Measurements from ENCODE around the gene TBC1D10A.

Gene TBC1D10A

DNA sequence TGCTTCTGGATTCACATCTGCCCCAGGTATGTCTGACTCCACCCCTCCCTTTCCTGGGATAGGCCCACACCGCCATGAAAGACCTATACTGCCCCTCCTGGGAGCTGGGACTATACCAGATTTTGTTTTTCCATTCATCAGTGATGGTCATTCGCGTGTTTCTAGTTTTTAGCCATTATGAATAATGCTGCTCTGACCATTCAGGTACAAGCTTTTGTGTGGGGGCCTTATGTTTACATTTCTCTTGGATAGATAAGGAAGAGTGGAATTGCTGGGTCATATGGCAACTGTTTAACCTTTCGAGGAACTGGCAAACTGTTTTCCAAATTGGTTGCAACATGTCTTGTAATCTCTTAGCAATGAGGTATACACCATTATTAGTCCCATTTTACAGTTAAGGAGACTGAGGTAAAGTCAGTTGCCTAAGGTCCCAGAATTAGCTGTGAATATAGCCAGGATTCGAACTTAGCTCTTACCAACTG is 1.2 kb upstream of the TBC1D10A start:
- no peak overlapping the region for H3K27ac ChIP-seq (ENCODE audit: low read length)

DNA sequence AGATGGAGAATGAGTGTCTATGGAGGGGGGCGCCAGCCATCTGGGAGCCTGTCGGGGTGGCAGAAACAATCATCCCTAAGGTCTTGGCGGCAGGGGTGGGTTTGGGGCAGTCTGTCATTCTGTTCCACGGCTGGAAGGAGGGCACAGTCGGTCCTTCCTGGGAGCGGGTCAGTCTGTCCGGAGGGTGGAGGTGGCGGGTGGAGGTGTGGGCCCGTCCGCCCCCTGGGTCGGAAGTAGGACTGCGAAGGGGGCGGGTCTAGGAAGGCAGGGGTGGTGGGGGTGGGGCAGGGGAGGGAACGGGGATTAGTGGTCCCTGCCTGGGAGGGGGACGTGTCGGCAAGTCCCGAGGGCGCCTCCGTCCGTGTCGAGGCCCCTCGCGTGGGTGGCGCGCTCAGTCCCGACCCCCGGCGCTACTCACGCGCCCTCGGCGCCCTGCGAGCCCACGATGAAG is 461 bp downstream of the TBC1D10A start:
- Histone ChIP-seq H3K9ac (ENCODE audit: low read length) (no peak overlapping the region), H3K4me1 (ENCODE audit: control insufficient read depth, low read depth, low read length) (peaks cover 13% of the 10 kb centered on the region), H3K9me3 (ENCODE audit: control insufficient read depth, low read depth, low read length) (no peaks in the 10 kb centered on the region), H3K4me3 (ENCODE audit: low read length) (peak overlapping the region; percentile 76), H3K27me3 (ENCODE audit: control insufficient read depth, insufficient read depth, low read length) (no peaks in the 10 kb centered on the region), H3K27ac (ENCODE audit: low read length) (no peak overlapping the region), H3K36me3 (ENCODE audit: control insufficient read depth, low read depth, low read length) (peaks cover 4% of the 10 kb centered on the region)

More for the DNA sequence above, 1.2 kb upstream of the TBC1D10A start:
- no peak overlapping the region for H3K9ac ChIP-seq (ENCODE audit: low read length)
- no peaks in the 10 kb centered on the region for H3K27me3 ChIP-seq (ENCODE audit: control insufficient read depth, insufficient read depth, low read length)
- H3K4me1 ChIP-seq (ENCODE audit: control insufficient read depth, low read depth, low read length): peaks cover 13% of the 10 kb centered on the region
- peak overlapping the region; percentile 61 for H3K4me3 ChIP-seq (ENCODE audit: low read length)
- no peaks in the 10 kb centered on the region for H3K9me3 ChIP-seq (ENCODE audit: control insufficient read depth, low read depth, low read length)
- H3K36me3 ChIP-seq (ENCODE audit: control insufficient read depth, low read depth, low read length): peaks cover 12% of the 10 kb centered on the region

DNA sequence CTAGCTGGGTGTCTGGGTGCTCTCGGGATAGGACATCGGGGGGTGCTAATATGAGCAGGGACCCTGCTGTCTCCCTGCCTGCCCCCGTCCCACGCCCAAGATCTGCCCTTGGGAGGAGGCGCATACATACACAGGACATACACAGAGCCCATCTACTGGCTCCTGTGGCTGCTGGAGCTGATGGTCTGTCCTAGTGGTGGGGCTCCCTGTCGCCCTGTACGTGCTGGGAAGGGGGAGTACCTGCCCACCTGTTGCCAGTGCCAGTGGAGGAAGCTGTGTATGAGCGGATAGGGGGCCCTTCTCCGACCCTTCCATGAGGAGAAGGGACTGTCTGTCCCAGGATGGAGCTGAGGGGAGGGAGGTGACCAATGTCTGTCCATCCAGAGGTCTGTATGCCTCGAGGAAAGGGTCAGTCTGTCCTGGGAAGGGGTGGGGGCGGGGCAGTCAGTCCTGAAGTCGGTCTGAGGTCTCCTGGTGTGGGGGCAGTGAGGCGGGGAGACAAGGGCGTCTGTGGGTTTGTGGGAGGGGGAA is 952 bp downstream of the TBC1D10A start:
- H3K9me3 ChIP-seq (ENCODE audit: control insufficient read depth, low read depth, low read length): no peaks in the 10 kb centered on the region
- no peak overlapping the region for H3K27ac ChIP-seq (ENCODE audit: low read length)

DNA sequence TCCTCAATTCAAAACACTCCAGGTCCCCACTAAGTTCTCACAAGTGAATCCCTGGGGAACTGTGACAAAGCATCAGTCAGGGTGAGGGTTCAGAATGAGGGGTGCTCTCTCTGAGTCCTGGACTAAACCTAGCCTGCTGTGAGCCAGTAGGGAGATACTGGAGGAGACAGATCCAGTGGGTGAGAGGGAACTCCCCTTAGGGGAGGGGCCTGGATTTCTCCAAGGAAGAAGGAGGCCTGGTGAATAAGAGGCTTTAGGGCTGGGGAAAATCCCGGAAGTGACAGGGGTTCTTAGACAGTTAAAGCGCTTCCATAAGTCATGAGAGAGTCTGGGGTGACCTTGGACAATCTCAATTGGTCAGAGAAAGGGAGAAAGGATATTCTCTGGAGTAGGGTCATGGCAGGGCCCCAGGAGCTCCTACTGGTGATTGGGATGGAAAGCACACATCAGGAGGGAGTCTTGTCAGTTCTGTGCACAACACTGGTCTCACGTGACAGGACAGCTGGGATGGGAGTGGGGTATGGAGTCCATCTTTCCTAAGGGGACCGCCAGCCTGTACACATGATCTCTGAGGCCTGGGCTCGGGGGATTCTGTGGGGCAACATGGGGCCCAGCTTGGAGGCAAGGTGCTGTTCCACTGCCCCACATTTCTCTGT is 1.5 kb downstream of the TBC1D10A start:
- Histone ChIP-seq H3K4me1 (ENCODE audit: control insufficient read depth, low read depth, low read length) (peaks cover 13% of the 10 kb centered on the region), H3K9me3 (ENCODE audit: control insufficient read depth, low read depth, low read length) (no peaks in the 10 kb centered on the region), H3K27ac (ENCODE audit: low read length) (no peak overlapping the region), H3K27me3 (ENCODE audit: control insufficient read depth, insufficient read depth, low read length) (no peaks in the 10 kb centered on the region), H3K36me3 (ENCODE audit: control insufficient read depth, low read depth, low read length) (no peaks in the 10 kb centered on the region), H3K9ac (ENCODE audit: low read length) (no peak overlapping the region), H3K4me3 (ENCODE audit: low read length) (peak overlapping the region; percentile 76)

More for the DNA sequence above, 952 bp downstream of the TBC1D10A start:
- H3K27me3 ChIP-seq (ENCODE audit: control insufficient read depth, insufficient read depth, low read length): no peaks in the 10 kb centered on the region
- peaks cover 3% of the 10 kb centered on the region for H3K36me3 ChIP-seq (ENCODE audit: control insufficient read depth, low read depth, low read length)
- H3K4me1 ChIP-seq (ENCODE audit: control insufficient read depth, low read depth, low read length): peaks cover 13% of the 10 kb centered on the region
- H3K4me3 ChIP-seq (ENCODE audit: low read length): peak overlapping the region; percentile 76
- H3K9ac ChIP-seq (ENCODE audit: low read length): no peak overlapping the region

DNA sequence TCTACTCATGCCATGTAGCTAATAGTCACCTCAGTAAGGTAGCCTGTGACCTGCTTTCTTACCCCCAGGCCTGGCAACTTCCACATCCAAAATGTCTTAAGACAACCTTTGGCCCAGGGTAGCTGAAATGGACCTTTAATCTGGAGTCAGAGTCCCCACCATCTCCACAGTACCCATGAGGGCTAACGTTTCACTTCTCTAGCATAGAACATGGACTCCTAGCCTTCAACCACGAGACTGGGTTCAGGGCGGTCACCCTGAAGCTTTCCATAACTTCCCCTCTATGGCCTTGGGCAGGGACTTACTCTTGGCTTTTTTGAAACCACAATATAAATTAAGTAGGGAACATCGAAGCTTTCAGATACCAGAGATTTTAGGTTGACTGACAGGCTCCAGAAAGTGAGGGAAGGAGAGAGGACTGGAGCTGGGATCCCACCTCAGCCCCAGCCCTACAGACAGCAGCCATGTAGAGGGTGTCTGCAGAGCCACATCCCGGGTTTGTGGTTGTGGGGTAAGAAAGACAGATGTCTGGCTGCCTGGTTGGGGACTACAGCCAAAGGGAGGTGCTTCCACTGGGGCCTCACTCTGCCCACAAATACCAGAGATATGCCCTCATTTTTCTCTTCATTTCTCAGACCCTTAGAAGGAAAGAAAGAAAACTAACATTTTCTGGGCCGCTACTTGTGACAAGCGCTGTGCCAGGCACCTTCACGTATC is 2.6 kb downstream of the TBC1D10A start:
- peaks cover 13% of the 10 kb centered on the region for H3K4me1 ChIP-seq (ENCODE audit: control insufficient read depth, low read depth, low read length)

DNA sequence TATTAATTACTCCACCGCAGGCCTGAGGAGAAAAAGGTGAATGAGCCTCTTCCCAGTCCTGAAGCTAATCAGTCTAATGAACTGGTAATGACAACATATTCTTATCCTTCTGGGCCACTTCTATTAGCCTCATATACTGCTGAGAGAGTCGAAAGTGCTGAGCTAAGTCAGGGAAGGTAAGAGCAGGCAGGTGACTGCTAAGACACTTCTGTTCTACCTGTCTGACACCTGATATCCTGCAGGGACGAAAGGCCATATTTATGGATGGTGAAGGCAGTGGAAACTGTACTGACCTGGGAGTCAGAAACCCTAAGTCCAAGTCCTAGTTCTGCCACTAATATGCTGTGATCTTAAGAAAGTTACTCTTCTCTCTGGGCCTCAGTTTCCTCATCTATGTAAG is 3.5 kb downstream of the TBC1D10A start:
- no peak overlapping the region for H3K9ac ChIP-seq (ENCODE audit: low read length)
- H3K36me3 ChIP-seq (ENCODE audit: control insufficient read depth, low read depth, low read length): no peaks in the 10 kb centered on the region
- no peak overlapping the region for H3K4me3 ChIP-seq (ENCODE audit: low read length)
- H3K27me3 ChIP-seq (ENCODE audit: control insufficient read depth, insufficient read depth, low read length): no peaks in the 10 kb centered on the region
- no peaks in the 10 kb centered on the region for H3K9me3 ChIP-seq (ENCODE audit: control insufficient read depth, low read depth, low read length)
- no peak overlapping the region for H3K27ac ChIP-seq (ENCODE audit: low read length)
- peaks cover 13% of the 10 kb centered on the region for H3K4me1 ChIP-seq (ENCODE audit: control insufficient read depth, low read depth, low read length)

More for the DNA sequence above, 2.6 kb downstream of the TBC1D10A start:
- H3K4me3 ChIP-seq (ENCODE audit: low read length): no peak overlapping the region
- no peaks in the 10 kb centered on the region for H3K9me3 ChIP-seq (ENCODE audit: control insufficient read depth, low read depth, low read length)
- H3K9ac ChIP-seq (ENCODE audit: low read length): no peak overlapping the region
- H3K27me3 ChIP-seq (ENCODE audit: control insufficient read depth, insufficient read depth, low read length): no peaks in the 10 kb centered on the region
- H3K36me3 ChIP-seq (ENCODE audit: control insufficient read depth, low read depth, low read length): no peaks in the 10 kb centered on the region
- no peak overlapping the region for H3K27ac ChIP-seq (ENCODE audit: low read length)

DNA sequence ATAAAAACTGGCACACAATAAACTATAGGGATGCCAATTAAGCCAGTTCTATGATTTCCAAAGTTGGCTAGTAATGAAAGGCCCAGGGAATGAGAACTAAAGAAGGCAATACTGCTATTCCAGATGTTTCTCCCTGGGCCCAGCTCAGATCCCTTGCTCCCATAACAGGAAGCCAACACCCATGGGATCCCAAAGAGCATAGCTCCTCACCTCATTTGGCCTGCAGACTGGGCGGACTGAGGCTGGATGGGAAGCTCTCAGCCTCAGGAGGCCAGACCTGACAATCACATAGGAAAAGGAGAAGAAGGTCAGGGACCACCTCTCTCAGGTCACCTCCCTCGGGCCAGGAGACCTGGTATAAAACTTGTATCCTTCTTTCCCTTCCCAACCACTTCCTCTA is 5.3 kb downstream of the TBC1D10A start:
- Histone ChIP-seq H3K4me1 (ENCODE audit: control insufficient read depth, low read depth, low read length) (peaks cover 3% of the 10 kb centered on the region), H3K9ac (ENCODE audit: low read length) (no peak overlapping the region), H3K27me3 (ENCODE audit: control insufficient read depth, insufficient read depth, low read length) (no peaks in the 10 kb centered on the region), H3K4me3 (ENCODE audit: low read length) (no peak overlapping the region), H3K27ac (ENCODE audit: low read length) (no peak overlapping the region), H3K9me3 (ENCODE audit: control insufficient read depth, low read depth, low read length) (no peaks in the 10 kb centered on the region), H3K36me3 (ENCODE audit: control insufficient read depth, low read depth, low read length) (no peaks in the 10 kb centered on the region)

DNA sequence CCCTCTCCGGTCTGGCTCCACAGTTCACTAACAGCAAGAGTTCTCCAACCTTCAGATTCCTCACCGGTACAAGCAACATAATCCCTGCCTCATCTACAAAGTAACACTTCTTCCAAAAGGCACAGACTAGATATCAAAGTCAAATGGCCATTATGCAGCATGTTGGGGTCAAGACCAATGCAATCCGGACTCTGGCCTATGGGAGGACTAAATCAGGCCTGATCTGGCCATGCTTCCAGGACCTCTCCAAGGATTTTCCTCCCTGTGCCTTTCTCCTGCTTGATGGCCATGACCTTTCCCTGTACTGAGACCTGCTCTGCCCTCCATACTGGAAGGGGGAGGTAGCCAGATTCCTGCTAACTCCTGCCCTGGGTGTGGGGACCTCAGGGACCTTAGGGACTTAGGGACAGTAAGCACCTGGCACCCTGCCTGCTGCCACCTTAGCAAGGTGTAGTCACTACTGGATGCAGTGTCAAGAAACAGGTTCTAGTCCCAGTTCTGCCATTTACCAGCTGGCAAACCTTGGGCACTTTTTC is 6.7 kb downstream of the TBC1D10A start:
- Histone ChIP-seq H3K9me3 (ENCODE audit: control insufficient read depth, low read depth, low read length) (no peaks in the 10 kb centered on the region), H3K4me3 (ENCODE audit: low read length) (no peak overlapping the region), H3K9ac (ENCODE audit: low read length) (no peak overlapping the region), H3K4me1 (ENCODE audit: control insufficient read depth, low read depth, low read length) (no peaks in the 10 kb centered on the region), H3K27me3 (ENCODE audit: control insufficient read depth, insufficient read depth, low read length) (no peaks in the 10 kb centered on the region), H3K27ac (ENCODE audit: low read length) (no peak overlapping the region), H3K36me3 (ENCODE audit: control insufficient read depth, low read depth, low read length) (no peaks in the 10 kb centered on the region)

DNA sequence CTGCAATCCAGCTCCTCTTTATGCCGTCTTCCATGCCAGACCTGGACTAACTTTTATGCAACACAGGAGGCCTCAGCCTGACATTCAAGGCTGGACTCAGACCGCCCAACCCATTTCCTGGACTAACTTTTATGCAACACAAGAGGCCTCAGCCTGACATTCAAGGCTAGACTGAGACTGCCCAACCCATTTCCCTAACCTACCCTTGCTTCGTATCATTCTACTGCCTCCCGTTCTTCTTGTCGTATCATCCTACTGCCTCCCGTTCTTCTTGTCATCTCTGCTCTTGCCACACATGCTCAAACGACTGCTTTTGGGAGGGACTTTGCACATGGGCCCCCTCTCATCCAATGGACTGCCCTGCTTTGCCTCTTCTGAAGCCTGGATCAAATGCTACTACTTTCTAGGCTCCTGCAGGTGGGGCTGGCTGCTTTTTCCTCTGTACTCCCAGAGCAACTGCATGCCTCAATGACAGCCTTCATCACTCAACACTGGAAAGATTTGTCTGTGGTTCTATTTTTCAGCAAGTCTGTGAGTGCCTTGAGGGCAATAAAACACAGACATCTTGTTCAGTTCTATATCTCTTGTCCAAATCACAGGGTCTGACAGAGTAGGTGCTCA is 7.8 kb downstream of the TBC1D10A start:
- H3K4me3 ChIP-seq (ENCODE audit: low read length): no peak overlapping the region
- no peaks in the 10 kb centered on the region for H3K27me3 ChIP-seq (ENCODE audit: control insufficient read depth, insufficient read depth, low read length)
- no peaks in the 10 kb centered on the region for H3K36me3 ChIP-seq (ENCODE audit: control insufficient read depth, low read depth, low read length)
- H3K4me1 ChIP-seq (ENCODE audit: control insufficient read depth, low read depth, low read length): no peaks in the 10 kb centered on the region
- no peaks in the 10 kb centered on the region for H3K9me3 ChIP-seq (ENCODE audit: control insufficient read depth, low read depth, low read length)
- no peak overlapping the region for H3K27ac ChIP-seq (ENCODE audit: low read length)
- no peak overlapping the region for H3K9ac ChIP-seq (ENCODE audit: low read length)

DNA sequence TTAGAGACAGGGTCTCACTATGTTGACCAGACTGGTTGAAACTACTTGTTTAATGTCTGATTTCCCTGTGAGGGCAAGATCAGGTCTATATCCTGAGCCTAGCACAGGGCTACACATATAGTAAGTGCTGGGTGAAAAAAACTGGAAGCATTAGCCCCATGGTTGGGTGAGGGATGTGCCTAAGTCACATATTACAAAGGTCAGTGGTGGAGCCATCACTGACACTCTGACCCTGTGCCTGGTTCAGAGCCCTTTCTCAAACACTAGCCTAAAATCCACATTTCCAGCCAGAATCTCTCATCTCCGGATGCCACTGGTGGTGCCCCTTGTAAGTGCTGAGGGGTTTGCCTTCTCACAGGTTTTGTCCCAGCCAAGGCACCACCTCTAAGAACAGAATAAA is 9.0 kb downstream of the TBC1D10A start:
- no peak overlapping the region for H3K9ac ChIP-seq (ENCODE audit: low read length)
- no peaks in the 10 kb centered on the region for H3K36me3 ChIP-seq (ENCODE audit: control insufficient read depth, low read depth, low read length)
- no peak overlapping the region for H3K27ac ChIP-seq (ENCODE audit: low read length)
- H3K4me1 ChIP-seq (ENCODE audit: control insufficient read depth, low read depth, low read length): no peaks in the 10 kb centered on the region
- H3K9me3 ChIP-seq (ENCODE audit: control insufficient read depth, low read depth, low read length): no peaks in the 10 kb centered on the region
- H3K4me3 ChIP-seq (ENCODE audit: low read length): no peak overlapping the region
- no peaks in the 10 kb centered on the region for H3K27me3 ChIP-seq (ENCODE audit: control insufficient read depth, insufficient read depth, low read length)

DNA sequence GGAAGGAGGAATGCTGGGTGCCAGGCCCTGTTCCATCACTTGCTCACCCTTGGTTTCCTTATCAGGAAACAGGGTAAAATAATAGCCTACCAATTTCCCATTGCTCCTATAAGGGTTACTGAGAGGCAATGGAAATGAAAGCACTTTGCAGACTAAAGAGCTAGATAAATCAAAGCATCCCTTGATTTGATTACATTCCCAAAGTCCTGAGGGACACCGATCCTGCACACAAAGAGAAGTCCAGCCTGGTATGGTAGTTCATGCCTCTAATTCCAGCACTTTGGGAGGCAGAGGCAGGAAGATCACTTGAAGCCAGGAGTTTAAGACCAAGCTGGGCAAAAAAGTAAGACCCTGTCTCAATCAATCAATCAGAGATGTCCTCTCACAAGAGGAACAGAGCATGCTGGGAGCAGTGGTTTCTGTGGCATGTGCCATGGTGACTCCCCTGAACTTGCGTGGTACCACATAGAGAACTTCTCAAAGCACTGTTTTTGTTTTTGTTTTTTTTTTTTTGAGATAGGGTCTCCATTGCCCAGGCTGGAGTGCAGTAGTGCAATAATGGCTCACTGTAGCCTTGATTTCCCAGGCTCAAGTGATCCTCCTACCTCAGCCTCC is 10.7 kb downstream of the TBC1D10A start:
- H3K4me1 ChIP-seq (ENCODE audit: control insufficient read depth, low read depth, low read length): peaks cover 3% of the 10 kb centered on the region
- H3K9ac ChIP-seq (ENCODE audit: low read length): no peak overlapping the region
- no peak overlapping the region for H3K27ac ChIP-seq (ENCODE audit: low read length)
- H3K4me3 ChIP-seq (ENCODE audit: low read length): no peak overlapping the region
- H3K9me3 ChIP-seq (ENCODE audit: control insufficient read depth, low read depth, low read length): no peaks in the 10 kb centered on the region
- H3K36me3 ChIP-seq (ENCODE audit: control insufficient read depth, low read depth, low read length): no peaks in the 10 kb centered on the region
- H3K27me3 ChIP-seq (ENCODE audit: control insufficient read depth, insufficient read depth, low read length): no peaks in the 10 kb centered on the region
